RCC 7860 (cell line): Measurements from ENCODE around the gene ISYNA1.
"Not testable (repeated sequence)": the region's sequence is repeated elsewhere in the genome, so short reads cannot be mapped to it uniquely, and the experiment has no call there.

ENCODE experiments used
- DNase-seq: peaks from one replicate; pipeline ENCODE4 v3.0.0-alpha.2; 2015; ENCODE audit warnings: low spot score
- FAIRE-seq: peaks from 2 replicates; lab custom pipeline; 2012; peaks lifted over from hg19 to GRCh38; lab: Jason Lieb, UNC

Gene ISYNA1

GRCh38 chr19:18421371-18421959 is 16.5 kb downstream of the ISYNA1 start:
- DNase-seq, result no peak
- no peak for FAIRE-seq

- no peak for DNase-seq
- no peak for FAIRE-seq
Observed at GRCh38 chr19:18420930-18421329, 17.0 kb downstream of the ISYNA1 start.

GRCh38 chr19:18419699-18420460 is 18.1 kb downstream of the ISYNA1 start:
- no peak for DNase-seq
- FAIRE-seq, result no peak

DNA sequence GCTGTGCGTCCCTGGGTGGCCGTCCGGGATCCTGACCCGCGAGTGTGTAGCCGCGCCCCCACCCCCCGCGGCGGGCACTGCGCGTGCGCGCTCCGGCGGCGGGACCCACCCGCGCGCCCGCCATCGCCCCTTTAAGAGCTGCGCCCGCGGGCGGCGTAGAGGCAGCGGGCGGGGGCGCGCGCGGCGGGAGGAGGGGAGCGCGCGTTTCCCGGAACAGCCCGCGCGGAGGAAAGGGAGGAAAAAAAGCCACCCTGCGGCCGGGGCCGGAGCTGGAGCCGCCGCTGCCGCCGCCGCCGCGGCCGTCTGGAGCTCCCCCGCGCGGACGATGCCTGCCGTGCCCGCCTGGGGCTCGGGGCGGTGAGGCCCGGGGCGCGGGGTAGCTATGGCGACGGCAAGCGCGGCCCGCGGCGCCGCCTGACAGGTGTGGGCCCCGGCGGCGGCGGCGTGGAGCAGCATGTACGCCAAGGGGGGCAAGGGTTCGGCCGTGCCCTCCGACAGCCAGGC is 18.7 kb downstream of the ISYNA1 start, which contains the start of gene SSBP4:
Gene SSBP4 (plus strand): TSS at position 204 of the 504 bp plus-strand sequence. CDS start 251 bp downstream, at position 455.
- peak; percentile 54 for DNase-seq
- no peak for FAIRE-seq

- DNase-seq, result no peak
Observed at GRCh38 chr19:18418483-18419194, 19.3 kb downstream of the ISYNA1 start.

DNA sequence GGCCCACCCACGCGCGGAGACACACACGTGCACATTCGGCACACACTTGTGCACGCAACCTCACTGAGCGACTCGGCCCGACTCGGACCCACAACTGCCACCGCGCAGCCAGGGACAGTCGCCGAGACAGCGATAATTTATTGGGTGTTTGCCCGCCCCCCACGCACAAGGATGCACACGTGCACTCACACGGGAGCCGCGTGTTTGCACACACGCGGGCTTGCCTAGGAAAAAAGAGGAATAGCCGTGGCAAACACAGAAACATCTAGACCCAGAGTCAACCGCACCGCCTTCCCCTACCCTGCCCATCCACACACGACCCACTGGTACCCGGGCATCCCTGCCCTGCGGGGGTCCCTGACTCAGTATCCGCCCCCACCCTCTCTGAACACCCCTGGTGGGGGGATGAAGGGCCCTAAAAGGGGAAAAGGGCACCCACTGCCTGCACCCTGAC is 19.9 kb downstream of the ISYNA1 start:
- FAIRE-seq, result no peak
- DNase-seq, result no peak

More at GRCh38 chr19:18418483-18419194, 19.3 kb downstream of the ISYNA1 start:
- no peak for FAIRE-seq

DNA sequence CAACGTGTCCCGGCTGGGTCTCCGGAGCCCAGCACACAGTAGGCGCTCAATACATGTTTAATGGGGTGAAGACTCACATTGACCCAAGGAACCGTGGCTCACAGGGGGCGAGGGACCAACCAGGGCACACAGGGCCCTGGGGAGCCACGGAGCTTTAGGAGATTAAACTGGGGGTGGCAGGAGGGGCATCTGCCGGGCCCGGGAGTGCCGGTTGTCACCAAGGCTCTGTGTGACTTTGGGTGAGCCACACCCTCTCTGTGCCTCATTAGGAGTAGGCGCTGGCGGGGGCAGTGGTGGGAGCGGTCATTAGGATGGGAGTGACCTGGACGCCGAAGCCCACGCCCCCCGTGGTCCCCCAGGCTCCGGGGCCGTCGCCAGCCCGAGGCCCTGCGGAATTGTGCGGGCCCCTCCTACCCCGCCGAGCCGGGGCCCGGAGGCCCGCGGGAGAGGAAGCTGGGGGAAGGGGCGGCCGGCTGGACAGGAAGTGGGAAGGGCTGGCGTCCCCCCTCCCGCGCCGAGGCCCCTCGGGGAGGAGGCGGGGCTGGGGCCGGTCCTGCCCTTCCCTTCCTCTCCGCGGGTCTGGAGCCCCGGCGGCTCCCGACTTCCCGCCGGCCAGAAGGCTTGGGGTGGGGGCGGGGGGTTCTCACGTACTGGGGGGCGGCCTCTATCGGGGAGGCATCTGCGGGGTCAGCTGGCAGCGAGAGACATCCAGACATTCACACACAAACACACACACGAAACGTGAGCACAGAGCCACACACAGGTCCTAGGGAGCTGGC is 20.5 kb downstream of the ISYNA1 start:
- no peak for FAIRE-seq
- peak; percentile 63 for DNase-seq

DNA sequence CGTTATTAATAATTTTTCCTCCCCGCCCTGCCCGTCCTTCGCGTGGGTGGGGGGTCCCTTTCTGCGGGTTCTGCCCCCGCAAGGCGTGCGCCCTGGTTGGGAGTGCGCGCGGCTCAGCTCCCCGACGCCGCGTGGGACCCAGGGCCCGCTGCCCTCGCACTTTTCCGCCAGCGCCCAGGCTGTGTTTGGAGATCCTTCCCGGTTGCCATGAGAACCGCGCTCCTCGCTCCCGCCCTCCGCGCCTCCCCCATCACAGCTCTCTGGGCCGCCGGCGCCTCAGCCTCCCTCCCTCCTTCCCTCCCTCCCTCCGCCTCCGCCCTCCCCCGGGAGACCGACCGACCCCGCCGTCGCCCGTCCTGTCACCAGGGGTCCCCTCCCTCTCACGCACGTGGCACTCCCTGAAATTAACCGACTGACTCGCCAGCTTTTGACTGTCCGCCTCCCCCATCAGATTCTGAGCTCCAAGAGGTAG is 21.1 kb downstream of the ISYNA1 start:
- no peak for FAIRE-seq
- DNase-seq, result peak; percentile 80

- no peak for FAIRE-seq
Observed at GRCh38 chr19:18415178-18415867, 22.6 kb downstream of the ISYNA1 start.

DNA sequence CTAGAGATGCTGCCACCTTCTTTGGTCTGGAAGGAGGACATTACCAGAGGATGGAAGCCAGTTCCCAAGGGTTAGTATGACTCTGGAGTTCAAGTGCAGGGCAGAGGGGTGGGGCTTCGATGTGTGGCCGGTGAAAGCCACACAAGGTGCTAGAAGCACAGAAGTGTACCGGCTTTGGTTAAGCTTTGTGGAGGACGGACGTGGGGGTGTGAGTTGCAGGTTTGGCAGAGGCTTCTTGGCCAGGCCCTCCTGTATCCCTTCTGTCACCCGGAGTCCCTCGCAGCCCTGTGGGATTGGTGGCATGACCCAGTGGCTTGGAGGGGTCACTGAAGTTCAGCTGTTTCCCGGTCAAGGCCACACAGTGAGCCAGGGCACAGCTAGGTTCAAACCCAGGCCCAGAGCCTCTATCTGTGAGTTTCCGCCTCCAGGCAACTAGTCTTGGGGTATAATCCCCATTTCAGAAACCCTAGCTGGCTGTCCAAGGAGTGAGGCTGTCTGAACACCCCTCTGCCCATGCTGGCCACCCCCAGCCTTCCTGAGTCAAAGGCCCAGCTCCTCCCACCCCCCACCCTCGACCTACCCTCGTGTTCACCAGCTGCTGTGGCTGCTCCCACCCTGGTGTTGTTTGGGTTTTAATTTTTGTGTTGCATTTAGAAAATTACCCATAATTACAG is 23.3 kb downstream of the ISYNA1 start:
- FAIRE-seq (peak; percentile 5), DNase-seq (peak; percentile 49)

More at GRCh38 chr19:18415178-18415867, 22.6 kb downstream of the ISYNA1 start:
- DNase-seq, result peak; percentile 36

DNA sequence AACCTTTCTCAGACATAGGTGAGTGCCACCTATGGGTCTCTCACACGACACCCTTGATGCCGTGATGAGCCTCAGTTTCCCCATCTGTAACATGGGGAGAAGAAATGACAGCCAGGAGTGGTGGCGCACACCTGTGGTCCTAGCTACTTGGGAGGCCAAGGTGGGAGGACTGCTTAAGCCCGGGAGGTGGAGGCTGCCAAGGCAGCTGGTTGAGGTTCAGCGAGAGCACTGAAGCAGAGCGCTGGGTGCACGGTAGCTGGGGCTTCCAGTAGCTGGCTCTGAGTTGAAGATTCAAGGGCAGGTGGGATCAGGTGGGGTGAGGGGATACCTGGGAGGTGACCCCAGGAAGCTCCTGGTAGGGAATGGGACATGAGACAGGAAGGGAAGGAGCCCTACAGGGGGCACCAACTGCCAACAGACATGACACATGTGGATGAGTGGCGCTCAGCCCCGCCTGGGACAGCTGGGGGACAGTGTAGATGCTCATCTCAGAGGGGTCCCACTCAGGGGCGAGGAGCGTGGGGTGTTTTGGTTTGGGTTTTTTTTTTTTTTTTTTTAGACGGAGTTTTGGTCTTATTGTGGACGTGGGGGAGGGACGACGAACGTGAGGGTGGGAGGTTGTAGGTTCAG is 25.2 kb downstream of the ISYNA1 start:
- FAIRE-seq (no peak), DNase-seq (no peak)

DNA sequence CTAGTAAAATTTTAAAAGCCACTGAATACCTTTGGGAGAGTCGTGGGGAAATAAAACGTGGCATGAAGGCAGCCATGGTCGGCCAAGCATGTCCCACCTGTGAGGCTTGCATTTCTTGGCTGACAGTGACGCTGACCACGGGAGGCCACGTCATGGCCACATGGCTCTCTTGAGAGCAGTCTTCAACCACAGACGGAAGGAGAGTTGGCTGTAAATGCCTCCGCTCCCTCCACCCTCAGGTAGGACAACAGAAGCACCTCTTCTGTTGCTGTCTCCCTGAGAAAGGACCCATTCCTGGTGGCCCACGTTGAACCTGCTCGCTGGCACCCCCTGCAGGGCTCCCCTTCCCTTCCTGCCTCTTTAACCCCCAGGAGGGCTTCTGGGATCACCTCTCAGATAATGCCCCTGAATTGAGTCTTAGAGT is 29.9 kb downstream of the ISYNA1 start:
- DNase-seq, result peak; percentile 84
- FAIRE-seq, result peak; percentile 91

GRCh38 chr19:18406749-18407148 is 31.2 kb downstream of the ISYNA1 start:
- DNase-seq (no peak), FAIRE-seq (no peak)

DNA sequence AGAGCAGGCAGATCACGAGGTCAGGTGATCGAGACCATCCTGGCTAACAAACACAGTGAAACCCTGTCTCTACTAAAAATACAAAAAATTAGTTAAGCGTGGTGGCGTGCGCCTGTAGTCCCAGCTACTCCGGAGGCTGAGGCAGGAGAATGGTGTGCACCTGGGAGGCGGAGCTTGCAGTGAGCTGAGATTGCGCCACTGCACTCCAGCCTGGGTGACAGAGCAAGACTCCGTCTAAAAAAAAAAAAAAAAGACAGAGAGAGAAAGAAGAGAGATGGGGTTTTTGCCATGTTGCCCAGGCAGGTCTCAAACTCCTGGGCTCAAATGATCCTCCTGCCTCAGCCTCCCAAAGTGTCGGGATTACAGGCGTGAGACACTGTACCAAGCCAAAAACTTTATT is 32.2 kb downstream of the ISYNA1 start:
- not testable (repeated sequence) for DNase-seq, FAIRE-seq

GRCh38 chr19:18402455-18403248 is 35.3 kb downstream of the ISYNA1 start:
- not testable (repeated sequence) for DNase-seq
- peak; percentile 55 for FAIRE-seq

GRCh38 chr19:18401580-18402112 is 36.3 kb downstream of the ISYNA1 start:
- no peak for FAIRE-seq
- DNase-seq, result peak; percentile 41

DNA sequence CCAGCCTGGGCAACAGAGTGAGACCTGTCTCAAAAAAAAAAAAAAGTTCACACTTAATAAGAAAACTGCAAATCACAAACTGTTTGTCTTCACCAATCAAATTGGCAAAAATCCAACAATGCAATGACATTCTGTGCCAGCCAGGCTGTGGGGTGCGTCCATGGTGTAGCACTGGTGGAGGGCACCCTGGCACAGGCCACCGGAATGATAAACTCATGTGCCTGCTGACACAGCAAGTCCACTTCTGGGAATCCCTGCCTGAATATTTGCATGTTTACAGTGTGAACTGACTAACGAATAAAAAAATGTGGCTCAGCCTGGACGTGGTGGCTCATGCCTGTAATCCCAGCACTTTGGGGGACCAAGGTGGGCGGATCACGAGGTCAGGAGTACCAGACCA is 38.9 kb downstream of the ISYNA1 start:
- FAIRE-seq (no peak), DNase-seq (peak; percentile 31)
